ENCODE results near the gene DAPP1.

DAPP1 gene

DNA sequence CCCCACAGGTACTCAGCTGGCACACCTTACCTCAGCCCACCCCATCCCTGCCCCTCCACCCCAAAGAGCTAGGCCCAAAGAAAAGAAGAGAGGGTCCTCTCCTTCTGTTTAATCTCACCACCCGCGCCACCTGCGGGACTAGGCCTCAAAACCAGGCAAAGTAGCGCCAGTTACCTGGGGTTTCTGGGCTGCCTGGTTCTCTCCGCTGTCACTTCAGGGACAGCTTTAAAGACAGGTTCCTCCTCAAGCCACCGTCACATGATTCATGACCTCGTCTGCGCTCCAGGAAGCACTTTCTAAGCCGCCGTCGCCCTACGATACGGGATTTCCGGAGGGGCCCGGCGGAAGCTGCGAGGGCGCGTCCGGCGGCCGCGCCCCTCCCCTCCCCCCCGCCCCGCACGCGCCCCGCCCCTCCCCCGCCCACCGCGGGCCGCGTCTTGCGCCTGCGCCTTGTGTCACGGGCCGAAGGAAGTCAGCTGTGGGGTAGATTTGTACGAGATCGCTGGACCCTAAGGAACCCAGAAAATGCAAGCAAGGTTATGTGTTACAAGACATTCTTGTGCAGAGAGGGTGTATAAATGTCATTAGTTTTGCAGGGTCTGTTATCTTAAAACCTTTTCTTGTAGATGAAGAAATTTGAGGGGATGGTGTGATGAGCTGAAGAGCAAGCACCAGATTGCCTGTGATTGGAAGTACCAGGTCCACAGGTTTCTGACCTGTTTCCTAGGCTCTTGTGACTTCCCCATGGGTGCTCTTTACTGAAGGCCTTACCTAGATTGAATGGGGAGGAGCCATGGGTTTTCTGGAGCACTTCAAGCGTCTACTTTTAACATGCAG, 77.8 kb downstream of the DAPP1 start, which contains the start of gene LAMTOR3:
TSS of gene LAMTOR3 (minus strand) at position 267 of the 837 bp plus-strand sequence. CDS start 464 bp downstream, outside the sequence.
- DNase-seq (ENCODE audit: low read depth in 2 of 2, low spot score in 1 of 2): peak; percentile 71 to 83

DNA sequence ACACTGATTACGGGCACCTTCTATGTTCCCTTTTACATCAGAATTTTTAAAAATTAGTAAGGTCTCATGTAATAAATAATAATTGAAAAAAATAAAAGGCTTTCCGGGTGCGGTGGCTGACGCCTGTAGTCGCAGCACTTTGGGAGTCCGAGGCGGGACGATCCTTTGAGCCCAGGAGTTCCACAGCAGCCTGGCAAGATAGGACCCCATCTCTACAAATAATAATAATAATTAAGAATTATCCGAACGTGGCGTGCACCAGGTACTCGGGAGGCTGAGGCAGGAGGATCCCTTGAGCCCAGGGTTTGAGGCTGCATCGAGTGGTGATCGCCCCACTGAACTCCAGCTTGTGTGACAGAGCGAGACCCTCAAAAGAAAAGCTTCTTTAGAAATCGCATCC, 78.4 kb downstream of the DAPP1 start:
- no peak for DNase-seq (ENCODE audit: low read depth in 2 of 2, low spot score in 1 of 2)

DNA sequence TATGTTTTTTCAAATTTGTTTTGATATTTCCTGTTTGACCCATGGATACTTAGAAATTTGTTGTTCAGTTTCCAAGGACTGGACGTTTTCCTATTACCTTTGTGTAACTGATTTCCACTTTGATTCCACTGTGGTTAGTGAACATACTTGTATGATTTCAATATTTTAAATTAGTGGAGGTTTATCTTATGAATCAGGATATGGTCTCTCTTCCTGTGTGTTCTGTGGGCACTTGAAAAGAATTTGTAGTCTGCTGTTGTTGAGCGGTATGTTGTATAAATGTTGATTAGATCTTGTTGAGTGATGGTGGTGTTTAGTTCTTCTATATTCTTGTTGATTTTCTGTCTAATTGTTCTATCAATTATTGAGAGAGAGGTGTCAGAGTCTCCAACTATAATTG, 98.8 kb downstream of the DAPP1 start:
- DNase-seq (ENCODE audit: low read depth in 2 of 2, low spot score in 1 of 2): no peak

DNA sequence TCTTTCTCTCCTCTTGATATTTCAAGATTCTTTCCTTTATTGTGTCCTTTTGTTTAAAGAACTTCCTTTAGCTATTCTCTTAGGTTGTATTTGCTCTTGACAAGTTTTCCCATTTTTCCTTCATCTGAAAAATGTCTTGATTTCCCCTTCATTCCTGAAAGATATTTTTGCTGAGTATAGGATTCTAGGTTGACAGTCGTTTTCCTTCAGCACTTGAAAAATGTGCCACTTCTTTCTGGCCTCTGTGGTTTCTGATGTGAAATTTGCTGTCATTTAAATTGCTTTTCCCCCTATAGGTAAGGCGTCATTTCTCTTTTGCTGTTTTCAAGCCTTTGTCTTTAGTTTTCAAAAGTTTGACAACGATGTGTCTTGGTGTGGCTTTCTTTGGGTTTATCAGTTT, 100.9 kb downstream of the DAPP1 start:
- DNase-seq (ENCODE audit: low read depth in 2 of 2, low spot score in 1 of 2): no peak

DNA sequence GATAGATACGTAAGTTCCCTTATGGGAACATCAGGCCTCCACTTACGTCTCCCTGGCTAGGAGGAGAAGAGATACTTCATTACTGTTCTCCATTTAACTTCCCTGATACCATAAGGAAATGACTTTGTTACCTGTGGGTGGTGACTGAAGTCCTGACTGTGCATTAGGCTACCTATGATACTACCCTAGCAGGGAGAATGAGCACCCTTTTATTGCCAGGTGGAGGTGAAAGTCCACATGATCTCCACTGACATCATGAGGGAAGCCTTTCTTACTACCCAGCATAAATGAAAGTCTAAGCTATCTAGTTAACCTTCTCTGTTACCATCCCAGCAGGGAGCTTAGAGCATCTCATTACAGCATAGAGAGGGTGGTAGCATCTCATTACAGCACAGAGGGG, 102.0 kb downstream of the DAPP1 start:
- no peak for DNase-seq (ENCODE audit: low read depth in 2 of 2, low spot score in 1 of 2)
